Activated T-cell treated with anti-CD3 and anti-CD28 coated beads for 1 hour (primary cell): ENCODE results near the gene FAM185A.
"Not testable (repeated sequence)": the region's sequence is repeated elsewhere in the genome, so short reads cannot be mapped to it uniquely, and the experiment has no call there.

Experiments
- DNase-seq: peaks from one replicate; pipeline ENCODE4 v3.0.0-alpha.2; 2020; ENCODE audit warnings: low read depth

The FAM185A gene

GRCh38 chr7:102748605-102749444 lies at the start of gene FAM185A:
Gene FAM185A (plus strand): TSS chr7:102748999. CDS start chr7:102749208, 209 bp downstream.
- peak; percentile 86 for DNase-seq

GRCh38 chr7:102713011-102713690 lies 35.6 kb upstream of the FAM185A start:
- DNase-seq, result not testable (repeated sequence)

- DNase-seq, result not testable (repeated sequence)
Observed at GRCh38 chr7:102713691-102714080, 35.1 kb upstream of the FAM185A start.

- DNase-seq, result not testable (repeated sequence)
Observed at GRCh38 chr7:102714774-102715522, 33.9 kb upstream of the FAM185A start.

GRCh38 chr7:102715718-102716117 lies 33.1 kb upstream of the FAM185A start:
- DNase-seq, result not testable (repeated sequence)

GRCh38 chr7:102718491-102718890 lies 30.3 kb upstream of the FAM185A start:
- DNase-seq, result not testable (repeated sequence)

- DNase-seq, result not testable (repeated sequence)
Observed at GRCh38 chr7:102726170-102726569, 22.6 kb upstream of the FAM185A start.

- not testable (repeated sequence) for DNase-seq
Observed at GRCh38 chr7:102729670-102730069, 19.1 kb upstream of the FAM185A start.

- not testable (repeated sequence) for DNase-seq
Observed at GRCh38 chr7:102730431-102730830, 18.4 kb upstream of the FAM185A start.

GRCh38 chr7:102742002-102742771 lies 6.6 kb upstream of the FAM185A start:
- DNase-seq, result not testable (repeated sequence)

GRCh38 chr7:102743861-102744260 lies 4.9 kb upstream of the FAM185A start:
- not testable (repeated sequence) for DNase-seq

- DNase-seq, result not testable (repeated sequence)
Observed at GRCh38 chr7:102745494-102746288, 3.1 kb upstream of the FAM185A start.

GRCh38 chr7:102749445-102749786 lies 617 bp downstream of the FAM185A start:
- DNase-seq, result not testable (repeated sequence)

- not testable (repeated sequence) for DNase-seq
Observed at GRCh38 chr7:102758227-102758626, 9.4 kb downstream of the FAM185A start.

GRCh38 chr7:102759934-102760333 lies 11.1 kb downstream of the FAM185A start:
- DNase-seq, result not testable (repeated sequence)

- DNase-seq, result not testable (repeated sequence)
Observed at GRCh38 chr7:102761234-102761633, 12.4 kb downstream of the FAM185A start.

GRCh38 chr7:102763295-102763905 lies 14.6 kb downstream of the FAM185A start:
- not testable (repeated sequence) for DNase-seq

GRCh38 chr7:102769657-102770192 lies 20.9 kb downstream of the FAM185A start:
- not testable (repeated sequence) for DNase-seq

- not testable (repeated sequence) for DNase-seq
Observed at GRCh38 chr7:102770467-102770866, 21.7 kb downstream of the FAM185A start.

GRCh38 chr7:102776217-102776616 lies 27.4 kb downstream of the FAM185A start:
- DNase-seq, result not testable (repeated sequence)
